OCI-LY3 (cell line): ENCODE measurements around the gene SRSF3.

Experiments
- H2AFZ ChIP-seq: fragments of 200-600, 300-600 bp; shearing (Covaris generic); 2 replicates; pipeline ENCODE4 v1.6.0; 2014; ENCODE audit warnings: antibody characterized with exemption, low read depth, low read length
- H3K27ac ChIP-seq: fragments of 200-600, 300-600 bp; sonication (generic); 2 replicates; pipeline ENCODE4 v1.5.1; 2014; ENCODE audit warnings: mild to moderate bottlenecking, low read length, moderate library complexity, mixed read lengths
- H3K27me3 ChIP-seq: fragments of 200-600, 300-600 bp; sonication (generic); 2 replicates; pipeline ENCODE4 v1.6.1; 2014; ENCODE audit warnings: low read depth, low read length, mixed read lengths
- H3K36me3 ChIP-seq: fragments of 200-600, 300-600 bp; sonication (generic); replicated peaks from 2 replicates; pipeline ENCODE3; 2014; ENCODE audit warnings: low read depth, low read length, mixed read lengths
- H3K4me1 ChIP-seq: fragments of 300-600, 200-600 bp; sonication (generic); 2 replicates; pipeline ENCODE4 v1.6.1; 2014; ENCODE audit warnings: low read length, mixed read lengths
- H3K4me2 ChIP-seq: fragments of 200-600, 300-600 bp; sonication (generic); 2 replicates; pipeline ENCODE4 v1.6.1; 2014; ENCODE audit warnings: low read length, mixed read lengths
- H3K4me3 ChIP-seq: fragments of 300-600, 200-600 bp; sonication (generic); 2 replicates; pipeline ENCODE4 v1.5.1; 2014; ENCODE audit warnings: antibody characterized with exemption, mild to moderate bottlenecking, low read length, moderate library complexity
- H3K79me2 ChIP-seq: fragments of 300-600, 200-600 bp; shearing (Covaris generic); 2 replicates; pipeline ENCODE4 v1.6.1; 2014; ENCODE audit warnings: mild to moderate bottlenecking, low read length, mixed read lengths
- H3K9ac ChIP-seq: fragments of 300-600, 200-600 bp; shearing (Covaris generic); 2 replicates; pipeline ENCODE4 v1.6.0; 2014; ENCODE audit warnings: mild to moderate bottlenecking, low read length, moderate library complexity
- H3K9me3 ChIP-seq: fragments of 200-600, 300-600 bp; shearing (Covaris generic); 2 replicates; pipeline ENCODE4 v1.6.1; 2014; ENCODE audit warnings: low read length, mixed read lengths; ENCODE audit not compliant: insufficient read depth
- H4K20me1 ChIP-seq: fragments of 200-600, 300-600 bp; sonication (generic); 2 replicates; pipeline ENCODE4 v1.6.1; 2016; ENCODE audit warnings: low read length, mixed read lengths; ENCODE audit not compliant: insufficient read depth
- CTCF ChIP-seq: fragments of 200-600, 300-600 bp; sonication (generic); IDR thresholded peaks from 2 replicates; pipeline ENCODE4 v1.5.1; 2014; ENCODE audit warnings: antibody characterized with exemption, low read length, low read depth
- EZH2phosphoT487 ChIP-seq: fragments of 200-600 bp; shearing (Covaris generic); IDR thresholded peaks from 2 replicates; pipeline ENCODE4 v1.6.1; 2018; ENCODE audit warnings: antibody characterized with exemption, mixed run types, low read depth

SRSF3 gene

GRCh38 chr6:36641543-36641942 lies 47.4 kb downstream of the SRSF3 start:
- Histone ChIP-seq H3K4me3 (no peak overlapping the region), H3K79me2 (no peaks in the 10 kb centered on the region), H3K27me3 (no peaks in the 10 kb centered on the region), H4K20me1 (no peaks in the 10 kb centered on the region), H3K36me3 (no peaks in the 10 kb centered on the region), H3K9me3 (no peaks in the 10 kb centered on the region), H3K4me1 (peaks cover 7% of the 10 kb centered on the region), H3K9ac (no peak overlapping the region), H3K27ac (no peak overlapping the region), H2AFZ (no peak overlapping the region), H3K4me2 (no peak overlapping the region)
- TF ChIP-seq EZH2phosphoT487: no peak
- no peak for TF ChIP-seq CTCF

GRCh38 chr6:36642913-36643817 lies 49.0 kb downstream of the SRSF3 start:
- H3K4me2 ChIP-seq: peak overlapping the region; percentile 35
- H3K9me3 ChIP-seq: no peaks in the 10 kb centered on the region
- TF ChIP-seq CTCF (no peak), EZH2phosphoT487 (no peak)
- no peaks in the 10 kb centered on the region; the same call in 1 of the 2 replicates for H3K27me3 ChIP-seq
- no peak overlapping the region for H3K4me3 ChIP-seq
- H2AFZ ChIP-seq: peak overlapping the region; percentile 42
- no peaks in the 10 kb centered on the region for H3K79me2 ChIP-seq
- no peaks in the 10 kb centered on the region for H3K36me3 ChIP-seq
- peaks cover 7% of the 10 kb centered on the region for H3K4me1 ChIP-seq
- H3K9ac ChIP-seq: no peak overlapping the region
- no peak overlapping the region for H3K27ac ChIP-seq
- H4K20me1 ChIP-seq: no peaks in the 10 kb centered on the region

DNA sequence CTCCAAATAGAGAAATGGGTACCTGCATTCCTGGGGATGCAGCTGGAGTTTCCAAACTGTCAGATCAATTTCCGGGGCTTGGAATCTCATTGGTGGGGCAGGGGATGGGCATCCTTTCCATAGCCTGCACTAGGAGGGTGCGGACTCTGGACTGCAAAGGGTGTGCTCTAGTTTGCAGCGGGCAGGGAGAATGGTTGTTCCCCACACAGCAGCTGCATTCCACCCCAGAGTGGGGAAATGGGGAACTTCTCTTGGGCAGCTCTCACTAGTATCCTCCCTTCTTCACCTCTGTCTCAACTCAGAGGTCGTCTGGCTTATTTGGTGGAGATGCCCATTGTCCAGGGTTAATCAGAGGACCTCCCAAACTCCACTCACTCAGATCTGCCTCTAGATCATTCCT lies 49.8 kb downstream of the SRSF3 start:
- peaks cover 7% of the 10 kb centered on the region for H3K4me1 ChIP-seq
- H3K27ac ChIP-seq: no peak overlapping the region
- H4K20me1 ChIP-seq: no peaks in the 10 kb centered on the region
- H3K27me3 ChIP-seq: no peaks in the 10 kb centered on the region; the same call in 1 of the 2 replicates
- no peaks in the 10 kb centered on the region for H3K9me3 ChIP-seq
- TF ChIP-seq CTCF (no peak), EZH2phosphoT487 (no peak)
- 0 out of 2 replicates have a peak overlapping the region, but pooled peaks have one; percentile 42 for H2AFZ ChIP-seq
- no peaks in the 10 kb centered on the region for H3K36me3 ChIP-seq
- H3K79me2 ChIP-seq: no peaks in the 10 kb centered on the region
- peak overlapping the region; percentile 35 for H3K4me2 ChIP-seq
- no peak overlapping the region for H3K4me3 ChIP-seq
- H3K9ac ChIP-seq: no peak overlapping the region

GRCh38 chr6:36649086-36649485 lies 54.9 kb downstream of the SRSF3 start:
- H3K27me3 ChIP-seq: peaks cover 7% of the 10 kb centered on the region
- H3K4me2 ChIP-seq: no peak overlapping the region
- TF ChIP-seq EZH2phosphoT487 (no peak), CTCF (no peak)
- H3K9ac ChIP-seq: no peak overlapping the region
- no peaks in the 10 kb centered on the region for H4K20me1 ChIP-seq
- no peak overlapping the region for H3K4me3 ChIP-seq
- no peak overlapping the region for H3K27ac ChIP-seq
- no peaks in the 10 kb centered on the region for H3K36me3 ChIP-seq
- no peaks in the 10 kb centered on the region for H3K79me2 ChIP-seq
- no peak overlapping the region for H2AFZ ChIP-seq
- no peaks in the 10 kb centered on the region for H3K9me3 ChIP-seq
- H3K4me1 ChIP-seq: peaks cover 24% of the 10 kb centered on the region
